Mucosa of rectum (tissue), 2 donors: ENCODE data around the gene PRR19.
"Not testable (repeated sequence)": the region's sequence is repeated elsewhere in the genome, so short reads cannot be mapped to it uniquely, and the experiment has no call there.

ENCODE experiments used
- H3K27ac ChIP-seq, 2 donors: one replicate each; pipeline ENCODE4 v1.7.0; 2013; ENCODE audit warnings: inconsistent platforms in 2 of 2, low read depth in 2 of 2, low read length in 2 of 2
- H3K27me3 ChIP-seq, 2 donors: one replicate each; pipeline ENCODE4 v1.7.0; 2013; ENCODE audit warnings: low read length in 2 of 2; ENCODE audit not compliant: control insufficient read depth in 2 of 2, insufficient read depth in 2 of 2
- H3K36me3 ChIP-seq, 2 donors: one replicate each; pipeline ENCODE4 v1.7.0; 2013; ENCODE audit warnings: low read length in 2 of 2; ENCODE audit not compliant: control insufficient read depth in 2 of 2, insufficient read depth in 2 of 2
- H3K4me1 ChIP-seq, 2 donors: one replicate each; pipeline ENCODE4 v1.7.0; 2013; ENCODE audit warnings: low read length in 2 of 2, mild to moderate bottlenecking in 1 of 2; ENCODE audit not compliant: control insufficient read depth in 2 of 2, insufficient read depth in 2 of 2
- H3K4me3 ChIP-seq, 2 donors: one replicate each; pipeline ENCODE4 v1.7.0; 2013; ENCODE audit warnings: low read length in 2 of 2
- H3K9ac ChIP-seq, 2 donors: one replicate each; pipeline ENCODE4 v1.7.0; 2013; ENCODE audit warnings: low read length in 2 of 2, low read depth in 1 of 2, mild to moderate bottlenecking in 1 of 2
- H3K9me3 ChIP-seq, 2 donors: one replicate each; pipeline ENCODE4 v1.7.0; 2013; ENCODE audit warnings: low read length in 2 of 2; ENCODE audit not compliant: control insufficient read depth in 2 of 2
- donor health status: healthy.
- donor health status: Normal muscosa, but diverticular disease.

PRR19 gene

GRCh38 chr19:42261763-42262162 is 40.2 kb upstream of the PRR19 start:
- Histone ChIP-seq H3K27ac (no peak overlapping the region), H3K36me3 (no peaks in the 10 kb centered on the region), H3K27me3 (no peaks in the 10 kb centered on the region), H3K4me1 (peaks cover 0 to 3% of the 10 kb centered on the region in 2 donors), H3K9me3 (no peaks in the 10 kb centered on the region), H3K9ac (no peak overlapping the region), H3K4me3 (no peak overlapping the region)

GRCh38 chr19:42266105-42266504 is 35.8 kb upstream of the PRR19 start:
- not testable (repeated sequence) for H3K4me3 ChIP-seq, H3K36me3 ChIP-seq, H3K27me3 ChIP-seq, H3K9ac ChIP-seq, H3K27ac ChIP-seq, H3K9me3 ChIP-seq
- H3K4me1 ChIP-seq: peaks cover 22 to 23% of the 10 kb centered on the region in 2 donors

GRCh38 chr19:42266928-42267603 is 34.9 kb upstream of the PRR19 start:
- H3K27me3 ChIP-seq, H3K9ac ChIP-seq, H3K36me3 ChIP-seq, H3K9me3 ChIP-seq, H3K4me3 ChIP-seq, H3K27ac ChIP-seq: not testable (repeated sequence)
- H3K4me1 ChIP-seq: peaks cover 26% of the 10 kb centered on the region in 2 donors

GRCh38 chr19:42267644-42268141 is 34.2 kb upstream of the PRR19 start:
- peaks cover 26% of the 10 kb centered on the region in 2 donors for H3K4me1 ChIP-seq
- H3K4me3 ChIP-seq: peak overlapping the region; percentile 63 to 78
- no peaks in the 10 kb centered on the region for H3K9me3 ChIP-seq
- peaks cover 8 to 10% of the 10 kb centered on the region in 2 donors for H3K36me3 ChIP-seq
- H3K9ac ChIP-seq: peak overlapping the region; percentile 81 to 92
- H3K27ac ChIP-seq: peak overlapping the region; percentile 96 to 99
- H3K27me3 ChIP-seq: no peaks in the 10 kb centered on the region

GRCh38 chr19:42268142-42268703 is 33.7 kb upstream of the PRR19 start:
- H3K4me1 ChIP-seq: peaks cover 26% of the 10 kb centered on the region in 2 donors

GRCh38 chr19:42268704-42269477 is 33.0 kb upstream of the PRR19 start, which contains the start of gene CIC:
Gene CIC, plus strand, starts transcription at chr19:42269252. Its CDS starts 2,532 bp downstream, at chr19:42271784.
- Histone ChIP-seq H3K4me3 (peak within 1 kb of the TSS; percentile 86 to 93), H3K9ac (peak within 1 kb of the TSS; percentile 93 to 98), H3K27me3 (no peaks in the 10 kb centered on the region), H3K4me1 (peaks cover 26% of the 10 kb centered on the region in 2 donors), H3K9me3 (no peaks in the 10 kb centered on the region), H3K27ac (peak within 1 kb of the TSS; percentile 96 to 99), H3K36me3 (peaks cover 18% of the 10 kb centered on the region in 2 donors)

More at GRCh38 chr19:42268142-42268703, 33.7 kb upstream of the PRR19 start:
- Histone ChIP-seq H3K9me3 (no peaks in the 10 kb centered on the region), H3K9ac (peak overlapping the region; percentile 92 to 98), H3K27me3 (no peaks in the 10 kb centered on the region), H3K27ac (peak overlapping the region; percentile 96 to 99), H3K4me3 (peak overlapping the region; percentile 78 to 93), H3K36me3 (peaks cover 11 to 13% of the 10 kb centered on the region in 2 donors)

GRCh38 chr19:42269478-42270345 is 32.2 kb upstream of the PRR19 start:
- Histone ChIP-seq H3K9ac (peak overlapping the region; percentile 91 to 93), H3K36me3 (peaks cover 23 to 26% of the 10 kb centered on the region in 2 donors), H3K4me1 (peaks cover 26% of the 10 kb centered on the region in 2 donors), H3K27me3 (no peaks in the 10 kb centered on the region), H3K9me3 (no peaks in the 10 kb centered on the region), H3K27ac (peak overlapping the region; percentile 92 to 95), H3K4me3 (peak overlapping the region; percentile 86 to 89)

- Histone ChIP-seq H3K9me3 (no peaks in the 10 kb centered on the region), H3K4me3 (peak overlapping the region; percentile 86 to 89), H3K27me3 (no peaks in the 10 kb centered on the region), H3K4me1 (peaks cover 26 to 31% of the 10 kb centered on the region in 2 donors), H3K9ac (peak overlapping the region; percentile 91 to 93), H3K36me3 (peaks cover 26 to 30% of the 10 kb centered on the region in 2 donors), H3K27ac (peak overlapping the region; percentile 92 to 95)
Observed at GRCh38 chr19:42270346-42271044, 31.4 kb upstream of the PRR19 start.

GRCh38 chr19:42271045-42271419 is 30.9 kb upstream of the PRR19 start:
- Histone ChIP-seq H3K9ac (peak overlapping the region; percentile 54 to 93), H3K4me1 (peaks cover 26 to 31% of the 10 kb centered on the region in 2 donors), H3K9me3 (no peaks in the 10 kb centered on the region), H3K36me3 (peaks cover 26 to 30% of the 10 kb centered on the region in 2 donors), H3K4me3 (peak overlapping the region; percentile 86 to 89), H3K27me3 (no peaks in the 10 kb centered on the region), H3K27ac (peak overlapping the region; percentile 92 to 95)
